Measurements from ENCODE around the gene TCERG1L. TPM values are rescaled to one million over a fixed set of nuclear protein-coding genes. Genes with fewer than 3 reads are reported as not detected.
"Not testable (repeated sequence)": the region's sequence is repeated elsewhere in the genome, so short reads cannot be mapped to it uniquely, and the experiment has no call there.

TCERG1L gene
- total RNA-seq, 2 donors from 2014 or later = not detected

DNA sequence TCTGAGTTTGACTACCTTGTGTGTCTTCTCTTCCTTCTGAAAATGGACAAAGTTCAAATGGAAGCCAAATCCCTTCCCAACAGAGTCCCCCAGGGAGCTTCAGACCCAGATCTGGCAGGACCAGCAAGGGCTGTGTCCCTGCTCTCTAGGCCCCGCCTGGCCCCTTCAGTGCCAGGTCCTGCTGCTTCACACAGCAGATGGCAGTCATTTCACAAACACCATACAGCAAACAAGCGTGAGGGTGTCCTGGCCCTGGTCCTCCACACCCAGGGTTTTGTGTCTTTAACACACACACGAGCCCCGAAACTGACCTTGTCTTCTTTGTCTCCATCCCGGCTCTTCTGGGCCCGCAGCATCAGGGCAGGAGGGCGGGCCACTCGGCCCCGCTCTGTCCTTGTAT, 145.0 kb downstream of the TCERG1L start:
- DNase-seq (no peak), ATAC-seq (no peak)
- H3K27ac Mint-ChIP-seq = no peak overlapping the region
- no peaks in the 10 kb centered on the region for H3K9me3 ChIP-seq (ENCODE audit: control insufficient read depth, low read length, poor library complexity, severe bottlenecking)
- no peak overlapping the region for H3K4me3 Mint-ChIP-seq
- no peaks in the 10 kb centered on the region for H3K36me3 Mint-ChIP-seq (ENCODE audit: low read depth)
- no peaks in the 10 kb centered on the region for H3K27me3 Mint-ChIP-seq
- no peaks in the 10 kb centered on the region for H3K4me1 Mint-ChIP-seq

DNA sequence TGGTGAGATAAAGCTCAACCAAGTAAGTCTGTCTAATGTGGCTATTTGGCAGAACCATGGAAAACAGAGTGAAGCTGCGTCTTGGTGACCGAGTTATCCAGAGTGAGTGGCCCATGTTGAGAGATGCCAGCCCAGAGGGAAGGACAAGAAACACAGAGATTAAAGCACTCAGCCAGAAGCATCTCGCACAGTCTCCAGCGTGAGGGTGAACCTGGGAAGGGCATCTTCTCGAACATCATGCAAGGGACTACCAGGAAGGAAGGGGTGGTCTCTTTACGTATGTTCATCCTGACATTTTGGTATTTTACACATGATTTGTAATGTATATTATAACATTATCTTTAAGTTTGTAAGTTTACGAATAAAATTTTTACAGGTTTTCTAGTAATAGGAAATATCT, 146.4 kb downstream of the TCERG1L start:
- Mint-ChIP-seq H3K4me1 (no peaks in the 10 kb centered on the region), H3K36me3 (ENCODE audit: low read depth) (no peaks in the 10 kb centered on the region)
- ATAC-seq = no peak

DNA sequence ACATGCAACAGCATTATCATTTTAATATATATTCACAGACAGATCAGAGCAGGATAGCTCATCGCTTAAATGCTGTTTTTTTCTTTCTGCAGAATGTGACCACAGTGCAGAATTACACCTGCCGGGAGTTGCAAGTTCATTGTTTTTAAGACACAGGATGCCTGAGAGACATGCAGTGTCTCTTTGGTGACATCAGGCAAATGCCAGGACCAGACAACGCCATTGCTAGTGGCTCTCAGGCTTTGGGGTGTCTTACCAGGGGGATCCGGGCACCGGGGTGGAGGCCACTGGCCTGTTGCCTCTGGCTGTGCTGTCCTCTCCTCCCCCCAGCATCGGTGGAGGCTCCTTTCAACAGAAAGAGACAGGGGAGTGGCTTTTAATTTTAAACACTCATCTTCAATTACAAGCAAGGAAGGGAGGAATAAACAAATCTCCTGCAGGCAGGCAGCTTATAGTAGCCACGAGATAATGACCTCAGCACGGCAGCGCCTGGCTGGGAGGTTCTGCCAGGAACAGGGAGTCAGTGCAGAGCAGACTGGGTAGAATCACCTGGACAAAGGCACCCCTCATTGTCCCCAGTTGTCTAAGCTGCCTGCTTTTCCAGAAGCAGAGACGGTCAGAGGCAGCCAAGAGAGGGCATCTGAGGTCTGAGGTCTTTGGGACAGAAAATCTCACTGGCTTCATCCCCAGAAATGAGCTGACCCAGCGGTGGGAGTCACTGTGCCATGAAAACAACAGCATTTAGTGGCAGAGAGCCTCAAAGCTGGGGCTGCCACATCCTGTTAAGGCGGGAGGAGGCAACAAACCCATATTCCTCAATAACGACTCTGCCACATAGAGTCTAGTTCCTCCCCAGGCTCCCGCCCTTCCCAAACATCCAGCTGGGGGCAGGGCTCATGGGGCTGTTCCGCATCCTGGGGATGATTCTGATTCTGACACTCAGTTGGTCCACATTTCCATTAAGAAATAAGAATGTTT, 148.4 kb downstream of the TCERG1L start:
- DNase-seq = no peak
- Mint-ChIP-seq H3K36me3 (ENCODE audit: low read depth) (no peaks in the 10 kb centered on the region), H3K4me1 (no peaks in the 10 kb centered on the region), H3K27me3 (peaks cover 5% of the 10 kb centered on the region), H3K4me3 (no peak overlapping the region), H3K27ac (no peak overlapping the region)
- no peaks in the 10 kb centered on the region for H3K9me3 ChIP-seq (ENCODE audit: control insufficient read depth, low read length, poor library complexity, severe bottlenecking)
- ATAC-seq = no peak

More for the DNA sequence above, 146.4 kb downstream of the TCERG1L start:
- no peak for DNase-seq
- H3K27me3 Mint-ChIP-seq = no peaks in the 10 kb centered on the region
- H3K27ac Mint-ChIP-seq = no peak overlapping the region
- H3K4me3 Mint-ChIP-seq = no peak overlapping the region
- H3K9me3 ChIP-seq (ENCODE audit: control insufficient read depth, low read length, poor library complexity, severe bottlenecking) = no peaks in the 10 kb centered on the region

DNA sequence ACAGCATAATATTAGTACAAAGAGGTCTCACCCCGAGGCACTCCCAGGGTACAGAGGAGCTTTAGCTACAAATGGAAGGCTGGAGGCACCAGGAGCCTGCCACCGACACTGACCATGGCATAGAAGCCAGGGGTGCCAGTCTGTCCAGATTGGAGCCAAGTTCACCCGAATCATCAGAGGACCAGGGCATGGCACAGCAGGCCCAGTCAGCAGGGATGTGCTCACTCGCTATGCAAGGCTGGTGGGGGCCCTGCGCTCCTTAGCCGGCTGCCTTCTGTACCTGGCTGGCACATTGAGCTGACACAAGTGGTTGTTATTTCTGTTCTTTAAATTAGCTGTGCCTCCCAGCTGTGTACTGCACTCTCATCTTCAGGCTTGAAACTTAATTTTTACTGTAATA, 149.3 kb downstream of the TCERG1L start:
- H3K9me3 ChIP-seq (ENCODE audit: control insufficient read depth, low read length, poor library complexity, severe bottlenecking) = no peaks in the 10 kb centered on the region
- no peak for ATAC-seq

DNA sequence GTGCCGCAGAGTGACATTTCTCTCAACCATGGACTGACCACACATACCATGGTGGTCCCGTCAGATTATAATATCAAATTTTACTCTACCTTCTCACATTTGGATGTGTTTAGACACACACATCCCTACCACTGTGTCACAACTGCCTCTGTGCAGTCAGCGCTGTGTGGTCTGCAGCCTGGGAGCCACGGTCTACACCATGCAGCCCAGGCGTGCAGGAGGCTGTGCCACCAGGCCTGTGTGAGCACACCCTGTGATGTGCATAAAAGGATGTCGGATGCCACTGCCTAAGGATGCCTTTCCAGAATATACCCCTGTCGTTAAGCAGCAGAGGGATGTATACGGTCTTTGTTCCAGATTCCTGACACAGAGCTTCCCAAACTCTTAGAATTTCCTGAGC, 150.4 kb downstream of the TCERG1L start:
- Mint-ChIP-seq H3K4me3 (no peak overlapping the region), H3K36me3 (ENCODE audit: low read depth) (no peaks in the 10 kb centered on the region), H3K27ac (no peak overlapping the region), H3K4me1 (no peaks in the 10 kb centered on the region), H3K27me3 (peaks cover 11% of the 10 kb centered on the region)
- H3K9me3 ChIP-seq (ENCODE audit: control insufficient read depth, low read length, poor library complexity, severe bottlenecking) = no peaks in the 10 kb centered on the region
- no peak for ATAC-seq
- no peak for DNase-seq

More for the DNA sequence above, 149.3 kb downstream of the TCERG1L start:
- Mint-ChIP-seq H3K36me3 (ENCODE audit: low read depth) (no peaks in the 10 kb centered on the region), H3K27me3 (peaks cover 7% of the 10 kb centered on the region), H3K4me3 (no peak overlapping the region), H3K27ac (no peak overlapping the region), H3K4me1 (no peaks in the 10 kb centered on the region)
- DNase-seq = no peak

DNA sequence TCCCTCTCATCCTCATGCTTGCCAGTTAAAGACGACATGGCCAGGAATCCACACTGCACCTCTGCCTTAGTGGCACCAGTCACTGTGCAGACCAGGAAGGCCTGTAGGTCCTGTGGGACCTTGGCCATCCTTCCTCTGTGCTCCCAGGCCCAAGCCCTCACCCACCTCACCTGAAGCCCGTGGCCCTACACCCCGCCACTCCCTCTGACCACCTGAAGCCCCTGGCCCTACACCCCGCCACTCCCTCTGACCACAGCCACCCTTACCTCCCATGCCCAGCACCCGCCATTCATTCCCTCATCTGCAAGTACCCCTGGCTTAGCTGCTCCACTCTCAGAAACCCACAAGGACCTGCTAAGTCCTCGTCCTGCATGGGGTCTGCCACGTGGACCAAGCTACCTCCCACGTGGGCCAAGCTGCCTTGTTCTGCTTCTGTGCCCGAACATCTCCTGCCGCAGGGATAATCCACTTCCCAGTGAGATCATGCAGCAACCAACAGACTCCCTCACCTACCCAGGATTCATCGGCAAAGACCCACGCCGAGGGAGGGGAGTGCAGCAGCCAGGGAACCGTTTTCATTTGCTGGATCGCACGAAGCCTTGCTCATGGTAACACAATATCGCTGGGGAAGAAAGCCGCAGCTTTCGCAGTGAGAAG, 151.2 kb downstream of the TCERG1L start:
- H3K36me3 Mint-ChIP-seq (ENCODE audit: low read depth) = no peaks in the 10 kb centered on the region
- no peaks in the 10 kb centered on the region for H3K4me1 Mint-ChIP-seq
- no peak overlapping the region for H3K4me3 Mint-ChIP-seq
- no peak overlapping the region for H3K27ac Mint-ChIP-seq
- H3K27me3 Mint-ChIP-seq = peaks cover 11% of the 10 kb centered on the region
- ATAC-seq (no peak), DNase-seq (no peak)
- no peaks in the 10 kb centered on the region for H3K9me3 ChIP-seq (ENCODE audit: control insufficient read depth, low read length, poor library complexity, severe bottlenecking)

DNA sequence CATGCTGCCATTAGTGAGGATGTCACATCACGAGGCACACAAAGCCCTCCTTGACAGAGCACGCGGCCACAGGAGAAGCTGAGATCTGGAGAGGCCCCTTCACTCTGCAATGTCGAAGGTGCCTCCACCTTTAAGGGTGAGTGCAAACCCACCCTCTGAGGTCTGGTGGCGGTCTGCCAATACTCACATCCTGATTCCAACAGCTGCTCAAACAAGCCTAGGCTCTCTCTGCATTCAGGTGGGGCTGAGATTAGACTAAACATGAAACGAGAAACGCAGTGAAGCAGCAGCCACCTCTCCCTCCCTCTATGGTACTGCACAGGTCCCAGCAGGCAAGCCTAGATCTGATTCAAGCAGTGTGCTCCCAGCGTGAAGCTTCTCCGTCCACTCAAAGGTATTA, 151.8 kb downstream of the TCERG1L start:
- ATAC-seq (no peak), DNase-seq (no peak)
- Mint-ChIP-seq H3K27ac (no peak overlapping the region), H3K36me3 (ENCODE audit: low read depth) (no peaks in the 10 kb centered on the region), H3K27me3 (peaks cover 11% of the 10 kb centered on the region), H3K4me1 (no peaks in the 10 kb centered on the region), H3K4me3 (no peak overlapping the region)
- H3K9me3 ChIP-seq (ENCODE audit: control insufficient read depth, low read length, poor library complexity, severe bottlenecking) = no peaks in the 10 kb centered on the region

DNA sequence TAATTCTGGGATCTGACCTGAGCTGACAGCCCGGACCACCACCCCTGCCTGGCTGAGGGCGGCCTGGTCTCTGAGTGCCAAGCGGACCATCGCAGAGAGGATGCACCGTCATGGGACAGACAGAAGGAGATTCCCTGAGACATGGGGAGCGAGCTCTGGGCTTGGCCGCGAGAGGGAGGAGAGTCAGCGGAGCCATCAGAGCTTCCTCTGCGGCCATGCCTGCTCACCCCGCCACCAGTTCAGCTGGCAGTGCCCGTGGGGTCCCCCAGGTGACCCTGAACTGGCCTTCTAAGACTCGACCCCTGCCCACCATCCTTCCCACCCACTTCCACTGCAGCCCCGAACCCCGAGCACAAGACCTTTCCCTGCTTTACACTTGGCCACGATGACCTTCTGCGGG, 152.8 kb downstream of the TCERG1L start:
- Mint-ChIP-seq H3K27me3 (peaks cover 11% of the 10 kb centered on the region), H3K27ac (no peak overlapping the region), H3K4me1 (no peaks in the 10 kb centered on the region), H3K4me3 (no peak overlapping the region), H3K36me3 (ENCODE audit: low read depth) (no peaks in the 10 kb centered on the region)
- no peaks in the 10 kb centered on the region for H3K9me3 ChIP-seq (ENCODE audit: control insufficient read depth, low read length, poor library complexity, severe bottlenecking)
- ATAC-seq (no peak), DNase-seq (no peak)

DNA sequence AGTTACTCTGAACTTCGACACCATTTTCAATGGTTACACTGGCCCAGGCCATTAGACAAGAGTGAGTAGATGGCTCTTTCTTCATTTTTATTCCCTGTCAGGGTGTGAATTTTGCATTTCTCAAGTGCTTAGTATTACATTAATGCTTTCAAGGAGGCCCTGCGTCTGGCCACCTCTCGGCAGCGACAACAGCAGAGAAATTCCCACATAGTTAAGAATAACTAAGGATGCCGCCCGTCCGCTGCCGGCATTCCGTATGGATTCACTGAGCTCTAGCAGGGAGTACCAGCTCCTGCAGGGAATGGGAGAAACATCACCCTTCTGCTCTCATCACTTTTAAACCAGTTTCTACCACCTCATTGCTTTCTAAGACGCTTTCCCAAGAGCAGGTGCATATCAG, 153.6 kb downstream of the TCERG1L start:
- no peaks in the 10 kb centered on the region for H3K9me3 ChIP-seq (ENCODE audit: control insufficient read depth, low read length, poor library complexity, severe bottlenecking)
- Mint-ChIP-seq H3K27me3 (peaks cover 11% of the 10 kb centered on the region), H3K27ac (no peak overlapping the region), H3K4me3 (no peak overlapping the region), H3K4me1 (no peaks in the 10 kb centered on the region), H3K36me3 (ENCODE audit: low read depth) (no peaks in the 10 kb centered on the region)
- DNase-seq (no peak), ATAC-seq (no peak)

DNA sequence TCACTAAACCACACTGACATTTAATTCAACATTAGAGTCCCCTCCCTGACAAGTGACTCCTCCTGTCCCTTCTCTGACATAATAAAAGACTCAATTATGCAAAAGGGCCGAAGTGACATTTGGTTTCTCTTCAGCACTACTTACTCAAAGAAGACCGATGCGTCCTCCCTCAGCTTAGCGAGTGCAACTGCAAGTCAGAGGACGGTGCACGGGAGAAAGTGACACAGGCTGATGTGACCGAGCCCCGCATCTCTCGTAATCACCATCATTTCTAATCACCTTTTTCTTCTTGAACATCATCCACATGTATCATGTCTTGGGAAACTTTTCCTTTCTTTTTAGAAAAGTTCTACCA, 155.7 kb downstream of the TCERG1L start:
- H3K36me3 Mint-ChIP-seq (ENCODE audit: low read depth) = no peaks in the 10 kb centered on the region
- H3K27ac Mint-ChIP-seq = no peak overlapping the region
- no peaks in the 10 kb centered on the region for H3K9me3 ChIP-seq (ENCODE audit: control insufficient read depth, low read length, poor library complexity, severe bottlenecking)
- no peaks in the 10 kb centered on the region for H3K4me1 Mint-ChIP-seq
- ATAC-seq (no peak), DNase-seq (no peak)
- no peak overlapping the region for H3K4me3 Mint-ChIP-seq
- H3K27me3 Mint-ChIP-seq = peaks cover 11% of the 10 kb centered on the region

DNA sequence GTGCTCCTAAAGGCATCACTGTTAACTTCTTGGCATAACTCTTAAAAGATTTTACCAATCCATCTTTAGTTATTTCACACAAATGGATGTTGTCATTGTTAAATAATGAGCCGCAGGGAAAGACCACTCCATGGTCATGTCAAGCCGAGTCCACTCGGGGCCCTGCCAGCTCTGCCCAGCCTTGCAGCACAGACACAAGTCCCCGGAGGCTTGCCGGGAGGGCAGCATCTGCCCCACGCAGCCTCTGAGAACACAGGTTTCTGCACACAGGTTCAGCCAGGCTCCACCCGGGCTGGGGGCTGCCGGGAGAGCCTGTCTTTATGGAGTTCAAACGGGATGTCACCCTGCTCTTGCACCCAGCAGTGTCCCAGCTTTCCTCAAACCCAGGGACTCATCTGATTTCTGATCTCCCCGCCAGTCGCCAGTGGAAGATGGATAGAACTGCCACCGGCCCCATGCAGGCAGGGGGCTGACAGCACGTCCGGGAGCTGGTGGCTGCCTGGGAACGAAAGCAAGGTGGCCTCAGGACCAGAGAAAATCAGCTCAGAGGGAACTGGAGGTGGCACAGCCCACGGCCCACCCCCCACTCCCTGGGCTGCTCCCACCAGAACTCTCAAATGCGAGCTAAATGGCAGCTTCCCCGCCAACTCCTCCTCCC, 156.2 kb downstream of the TCERG1L start:
- no peak overlapping the region for H3K27ac Mint-ChIP-seq
- H3K27me3 Mint-ChIP-seq = peaks cover 11% of the 10 kb centered on the region
- no peaks in the 10 kb centered on the region for H3K36me3 Mint-ChIP-seq (ENCODE audit: low read depth)
- H3K4me1 Mint-ChIP-seq = no peaks in the 10 kb centered on the region
- no peaks in the 10 kb centered on the region for H3K9me3 ChIP-seq (ENCODE audit: control insufficient read depth, low read length, poor library complexity, severe bottlenecking)
- ATAC-seq = no peak
- no peak for DNase-seq
- H3K4me3 Mint-ChIP-seq = no peak overlapping the region

DNA sequence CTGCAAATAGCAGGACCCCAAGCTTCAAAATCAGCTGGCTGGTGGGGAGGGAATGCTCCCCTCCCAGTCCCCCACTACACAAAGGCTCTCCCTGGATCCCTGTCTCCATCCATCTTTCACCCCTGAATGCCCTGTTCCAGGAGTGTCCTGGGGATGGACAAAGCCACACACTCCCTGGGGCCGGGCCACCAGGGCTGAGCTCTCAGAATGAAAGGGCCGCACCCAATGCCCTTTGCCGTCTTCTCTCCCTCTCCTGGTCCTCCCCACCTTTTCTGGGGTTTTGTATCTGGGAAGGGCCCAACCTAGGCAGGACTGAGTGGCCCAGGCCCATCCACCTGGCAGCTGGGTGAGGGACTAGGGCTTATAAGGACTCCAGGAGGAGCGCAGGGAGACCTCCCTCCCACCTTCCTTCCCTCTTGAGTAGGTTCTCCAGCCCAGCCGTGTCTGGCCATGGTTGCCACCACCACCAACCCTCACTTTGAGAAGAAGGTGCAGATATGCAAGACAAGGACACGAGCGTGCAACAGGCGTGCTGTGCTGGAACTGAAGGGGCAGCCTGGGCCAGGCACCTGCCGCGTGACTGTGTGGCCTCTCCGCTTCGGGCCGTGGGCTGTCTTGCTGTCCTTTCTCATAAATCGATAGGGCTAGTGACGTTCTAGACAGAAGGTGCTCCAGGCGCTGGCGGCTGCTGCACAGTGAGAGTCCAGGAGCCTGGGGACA, 157.1 kb downstream of the TCERG1L start:
- no peaks in the 10 kb centered on the region for H3K36me3 Mint-ChIP-seq (ENCODE audit: low read depth)
- ATAC-seq = no peak
- H3K27me3 Mint-ChIP-seq = peaks cover 11% of the 10 kb centered on the region
- H3K27ac Mint-ChIP-seq = no peak overlapping the region
- no peaks in the 10 kb centered on the region for H3K4me1 Mint-ChIP-seq
- DNase-seq = no peak
- H3K9me3 ChIP-seq (ENCODE audit: control insufficient read depth, low read length, poor library complexity, severe bottlenecking) = no peaks in the 10 kb centered on the region
- H3K4me3 Mint-ChIP-seq = no peak overlapping the region

DNA sequence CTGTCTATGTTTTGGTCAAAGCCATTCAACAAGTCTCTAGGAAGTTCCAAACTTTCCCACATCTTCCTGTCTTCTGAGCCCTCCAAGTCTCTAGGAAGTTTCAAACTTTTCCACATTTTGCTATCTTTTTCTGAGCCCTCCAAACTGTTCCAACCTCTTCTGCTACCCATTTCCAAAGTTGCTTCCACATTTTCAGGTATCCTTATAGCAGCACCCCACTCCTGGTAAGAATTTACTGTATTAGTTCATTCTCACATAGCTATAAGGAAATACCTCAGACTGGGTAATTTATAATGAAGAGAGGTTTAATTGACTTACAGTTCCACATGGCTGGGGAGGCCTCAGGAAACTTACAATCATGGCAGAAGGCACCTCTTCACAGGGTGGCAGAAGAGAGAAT, 159.1 kb downstream of the TCERG1L start:
- not testable (repeated sequence) for H3K4me1 Mint-ChIP-seq; H3K27ac Mint-ChIP-seq; DNase-seq; H3K4me3 Mint-ChIP-seq; H3K27me3 Mint-ChIP-seq; H3K36me3 Mint-ChIP-seq (ENCODE audit: low read depth); H3K9me3 ChIP-seq (ENCODE audit: control insufficient read depth, low read length, poor library complexity, severe bottlenecking); ATAC-seq

Measured in T-helper 17 cell (primary cell).